GM12864 (cell line): Measurements from ENCODE around the gene FAM162B.
"Not testable (repeated sequence)": the region's sequence is repeated elsewhere in the genome, so short reads cannot be mapped to it uniquely, and the experiment has no call there.

Experiments
- DNase-seq: peaks from one replicate; pipeline ENCODE4 v3.0.0-alpha.2; 2011; ENCODE audit warnings: low read depth
- H3K4me3 ChIP-seq: 2 replicates; pipeline ENCODE4 v1.5.1; 2011; ENCODE audit warnings: mild to moderate bottlenecking, low read depth, low read length, control low read depth
- CTCF ChIP-seq: IDR thresholded peaks from 2 replicates; pipeline ENCODE4 v1.5.1; 2011; ENCODE audit warnings: low read depth, mild to moderate bottlenecking, moderate library complexity, low read length, control low read depth, inconsistent platforms; ENCODE audit errors: missing control alignments

Gene FAM162B

GRCh38 chr6:116726947-116727346, 38.6 kb downstream of the FAM162B start:
- DNase-seq = no peak
- TF ChIP-seq CTCF = no peak
- H3K4me3 ChIP-seq = no peak overlapping the region

GRCh38 chr6:116714761-116715160, 50.8 kb downstream of the FAM162B start:
- no peak for DNase-seq
- no peak overlapping the region for H3K4me3 ChIP-seq
- no peak for TF ChIP-seq CTCF

GRCh38 chr6:116714296-116714695, 51.2 kb downstream of the FAM162B start:
- no peak for TF ChIP-seq CTCF
- H3K4me3 ChIP-seq = no peak overlapping the region
- DNase-seq = no peak

- DNase-seq = no peak
- H3K4me3 ChIP-seq = no peak overlapping the region
- no peak for TF ChIP-seq CTCF
These were observed 59.6 kb downstream of the FAM162B start for GRCh38 chr6:116705917-116706316.

GRCh38 chr6:116703888-116704287, 61.6 kb downstream of the FAM162B start:
- DNase-seq, H3K4me3 ChIP-seq: not testable (repeated sequence)
